Measurements from ENCODE around the gene SEMA3G.
A peak's percentile ranks its signal among the peaks of the same experiment; 100 is the strongest.

Gene SEMA3G

DNA sequence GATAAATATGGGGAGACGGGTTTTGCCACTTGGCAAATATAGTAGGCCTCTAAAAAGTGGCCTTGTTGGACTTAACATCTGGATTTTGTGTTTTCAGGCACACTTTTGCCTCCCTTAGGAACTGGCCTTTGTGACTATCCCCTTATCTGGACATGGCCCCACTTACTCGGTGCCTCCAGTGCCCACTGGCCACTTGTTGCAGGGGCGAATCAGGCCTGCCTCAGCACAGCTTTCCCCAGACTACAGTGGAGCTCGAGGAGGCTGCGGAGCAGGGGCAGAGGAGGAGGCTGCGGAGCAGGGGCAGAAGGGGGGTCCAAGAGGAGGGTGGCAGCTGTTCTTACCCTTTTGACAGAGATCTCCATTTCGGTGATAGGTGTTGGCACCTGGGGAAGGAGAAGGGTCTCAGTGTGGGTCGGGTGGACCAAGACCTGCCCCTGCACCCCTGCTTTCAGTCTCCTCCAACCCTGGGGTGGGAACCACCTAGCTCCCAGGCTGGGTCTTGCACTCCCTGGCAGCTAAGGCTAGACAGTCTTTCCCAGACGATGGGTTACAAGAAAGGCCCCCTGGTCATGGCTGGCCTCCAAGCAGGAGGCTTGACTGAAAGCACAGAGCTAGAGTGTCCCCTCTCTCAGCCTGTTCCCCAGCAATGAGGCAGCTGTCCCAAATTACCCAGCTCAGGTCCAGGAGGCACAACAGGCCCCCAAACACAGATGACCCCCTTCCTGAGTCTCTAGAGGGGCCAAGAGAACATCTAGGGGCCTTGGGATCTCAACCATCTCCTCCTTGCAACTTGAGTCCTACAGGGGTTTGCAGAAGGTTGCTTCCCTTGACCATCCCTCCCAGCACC is 6.1 kb downstream of the SEMA3G start:
- DNase-seq, result no peak

DNA sequence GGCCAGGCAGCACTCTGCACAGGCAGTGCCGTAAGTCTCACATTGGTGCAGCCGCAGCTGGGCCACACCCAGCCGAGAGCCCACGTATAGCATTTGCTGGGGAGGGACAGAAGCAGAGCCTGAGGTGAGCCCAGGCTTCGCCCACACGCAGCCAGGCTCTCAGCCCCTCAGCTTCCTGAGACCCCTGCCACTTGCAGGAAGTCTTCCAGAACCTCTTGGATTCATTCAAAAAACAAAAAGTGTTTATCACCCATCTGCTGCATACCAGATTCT is 6.9 kb downstream of the SEMA3G start:
- no peak for DNase-seq

DNA sequence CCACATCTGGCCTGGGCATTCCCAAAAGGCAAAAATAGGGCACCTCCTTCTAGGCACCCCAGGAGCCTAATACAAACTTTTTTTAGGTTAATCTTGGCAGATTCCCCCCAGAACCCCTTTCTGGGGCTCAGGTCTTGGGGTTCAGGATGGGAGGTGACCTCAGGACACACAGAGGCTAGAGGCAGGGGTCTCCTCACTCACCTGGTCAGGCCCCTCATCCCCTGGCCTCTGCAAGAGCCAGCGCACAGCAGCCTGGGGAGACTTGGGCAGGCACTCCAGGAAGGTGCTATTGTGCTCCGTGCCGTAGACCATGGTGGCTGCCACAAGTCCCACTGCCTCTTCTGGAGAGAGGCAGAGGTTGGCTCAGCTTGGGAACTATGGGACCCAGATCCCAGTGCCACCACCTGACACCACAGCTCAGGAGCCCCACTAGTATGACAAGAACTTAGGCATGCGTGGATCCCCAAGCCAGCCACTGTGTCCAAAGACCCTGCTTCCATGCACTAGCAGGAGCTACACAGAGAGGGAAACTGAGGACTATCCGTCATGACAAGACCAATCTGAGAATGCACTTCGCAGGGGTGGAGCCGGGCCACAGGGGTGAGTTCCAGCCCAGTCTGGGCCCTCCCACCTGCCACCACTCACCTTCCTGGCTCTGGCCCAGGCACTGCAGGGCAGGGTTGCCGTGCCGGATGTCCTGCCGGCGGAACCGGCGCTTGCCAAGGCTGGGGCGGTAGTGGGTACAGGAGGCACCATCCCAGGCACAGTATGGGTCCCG is 7.4 kb downstream of the SEMA3G start:
- DNase-seq, result no peak

DNA sequence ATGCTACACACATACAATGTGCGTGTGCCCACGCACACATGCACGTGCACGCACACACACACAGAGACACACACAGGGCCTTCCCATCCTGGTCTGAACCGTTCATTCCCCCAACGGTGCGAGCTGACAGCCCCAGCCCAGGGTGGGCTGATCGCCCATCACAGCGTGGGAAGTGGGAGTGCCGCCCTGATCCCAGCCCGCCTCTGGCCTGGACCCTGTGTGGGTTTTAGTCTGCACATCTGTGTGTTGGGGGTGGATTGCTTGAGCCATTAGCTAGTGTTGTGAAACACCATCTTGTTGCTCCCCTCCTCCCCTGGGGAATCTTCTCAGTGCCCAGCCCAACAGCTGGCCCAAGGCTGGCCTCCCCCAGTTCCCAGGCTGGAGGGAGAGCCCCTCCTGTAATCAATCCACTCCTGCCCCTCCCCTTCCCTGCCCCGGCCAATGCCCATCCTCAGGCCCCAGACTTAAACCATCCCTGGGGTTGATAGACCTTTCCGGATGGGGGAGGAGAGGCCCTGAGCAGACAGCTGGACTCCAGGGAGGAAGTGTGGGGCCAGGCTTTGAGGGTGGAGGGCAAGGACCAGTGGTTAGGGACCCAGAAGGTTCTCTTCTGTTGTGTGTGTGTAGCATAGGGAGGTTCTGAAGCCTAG is 8.3 kb downstream of the SEMA3G start:
- DNase-seq, result no peak

GRCh38 chr3:52435246-52436101 is 9.4 kb downstream of the SEMA3G start:
- no peak for DNase-seq

DNA sequence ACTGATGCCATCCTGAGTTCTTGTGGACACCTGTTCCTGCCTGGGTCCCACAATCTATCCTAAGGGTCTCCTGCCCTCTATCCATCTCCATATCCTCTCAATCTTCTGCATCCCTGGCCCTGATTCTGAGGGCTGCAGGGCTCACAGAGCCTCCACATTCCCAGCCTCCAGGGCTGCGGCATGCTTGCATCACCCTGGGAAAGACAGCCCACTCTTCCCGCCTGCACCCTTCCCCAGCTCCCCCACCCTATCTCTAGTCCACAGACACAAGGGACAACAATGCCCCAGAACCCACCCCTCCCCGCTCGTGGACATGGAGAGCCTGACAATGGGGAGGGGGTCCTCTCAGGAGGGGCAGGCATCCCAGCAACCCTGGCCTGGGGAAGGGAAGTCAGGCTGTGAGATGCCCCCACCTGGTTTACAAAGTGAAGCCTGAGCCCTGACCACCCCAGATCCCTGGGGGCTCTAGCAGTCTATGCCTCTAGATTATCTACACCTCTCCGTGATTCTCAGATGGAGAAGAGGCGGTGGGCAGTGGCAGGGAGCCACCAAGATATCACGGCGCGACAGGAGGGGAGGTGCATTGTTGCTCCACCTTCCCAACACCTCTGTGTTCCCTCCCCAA is 10.3 kb downstream of the SEMA3G start:
- no peak for DNase-seq

DNA sequence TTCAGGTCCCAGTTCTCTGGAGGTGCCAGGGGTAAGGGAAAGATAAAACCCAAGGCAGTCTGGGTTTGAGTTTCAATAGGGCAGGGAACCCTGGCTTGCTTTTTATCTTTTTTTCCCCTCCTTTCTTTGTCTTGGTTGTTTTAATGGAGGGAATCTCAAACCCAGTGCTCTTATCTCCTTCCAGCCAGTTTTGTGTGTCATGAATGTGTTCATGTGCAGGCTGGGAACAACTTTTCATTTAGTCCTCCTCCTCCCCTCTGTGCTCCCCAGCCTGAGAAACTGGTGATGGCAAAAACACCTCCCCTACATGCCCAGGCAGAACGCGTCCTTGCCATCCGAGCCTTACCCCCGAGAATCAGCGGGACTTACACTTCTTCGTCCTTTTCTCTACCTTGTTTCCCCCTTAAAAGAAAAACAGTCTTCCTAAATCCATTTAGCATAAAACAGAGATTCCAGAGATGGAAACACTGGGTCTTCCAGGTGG is 10.9 kb downstream of the SEMA3G start:
- DNase-seq, result no peak

DNA sequence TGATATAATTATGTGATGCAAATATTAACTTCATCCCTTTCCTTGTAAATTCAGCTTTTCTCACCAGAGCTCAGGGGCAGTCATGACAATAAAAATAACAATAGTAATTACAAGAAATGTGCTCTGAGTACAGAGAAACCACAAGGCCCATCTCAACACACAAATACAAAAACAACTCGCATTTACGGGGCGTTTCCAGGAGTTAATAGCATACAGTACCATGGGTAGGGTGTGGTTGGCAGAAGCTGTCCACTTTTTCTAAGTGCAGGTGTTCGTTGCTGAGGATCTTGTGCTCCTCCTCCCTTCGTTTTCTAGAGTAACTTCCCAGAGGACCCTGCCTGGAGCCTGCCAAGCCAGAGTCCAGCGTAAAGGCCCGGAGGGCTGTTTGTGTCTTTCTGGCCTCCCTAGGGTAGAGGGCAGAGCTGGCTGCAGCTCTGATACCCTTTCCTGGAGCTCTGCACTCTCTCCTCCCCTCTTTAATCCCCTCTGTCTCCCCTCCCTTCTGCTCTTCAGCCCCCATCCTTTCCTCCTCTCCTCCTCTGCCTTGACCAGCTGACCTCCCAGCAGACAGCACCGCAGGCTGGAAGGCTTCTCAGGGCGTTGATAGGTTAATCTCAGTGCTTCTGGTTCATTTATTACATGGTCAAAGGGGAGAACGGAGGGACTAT is 11.4 kb downstream of the SEMA3G start:
- DNase-seq, result no peak

DNA sequence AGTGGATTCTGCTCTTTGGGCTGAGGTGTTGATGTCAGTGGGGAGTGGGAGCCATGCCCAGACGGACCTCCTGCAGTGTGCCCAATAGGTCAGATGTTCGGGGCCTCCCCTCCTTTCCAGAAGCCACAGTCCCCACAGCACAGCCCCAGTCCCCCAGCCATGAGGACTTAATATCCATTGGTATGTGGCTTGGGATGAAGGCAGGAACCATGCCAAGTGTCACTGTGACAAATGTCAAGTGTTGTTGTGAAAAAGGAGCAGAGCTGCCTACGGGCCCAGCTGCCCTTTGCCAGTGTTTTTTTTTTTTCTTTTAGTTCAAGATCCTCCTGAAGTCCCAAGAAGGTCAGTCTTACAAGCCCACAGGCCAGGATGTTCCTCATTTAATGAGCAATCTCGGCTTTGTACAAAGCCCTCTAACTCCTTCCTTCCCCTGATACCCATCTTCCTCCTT is 12.2 kb downstream of the SEMA3G start:
- no peak for DNase-seq

- no peak for DNase-seq
Measured at GRCh38 chr3:52432225-52432624, 12.7 kb downstream of the SEMA3G start.

GRCh38 chr3:52431459-52432223 is 13.3 kb downstream of the SEMA3G start:
- DNase-seq, result no peak

GRCh38 chr3:52430416-52430810 is 14.5 kb downstream of the SEMA3G start:
- no peak for DNase-seq

GRCh38 chr3:52429779-52430415 is 15.0 kb downstream of the SEMA3G start:
- no peak for DNase-seq

- DNase-seq, result no peak
Measured at GRCh38 chr3:52429031-52429430, 15.9 kb downstream of the SEMA3G start.

DNA sequence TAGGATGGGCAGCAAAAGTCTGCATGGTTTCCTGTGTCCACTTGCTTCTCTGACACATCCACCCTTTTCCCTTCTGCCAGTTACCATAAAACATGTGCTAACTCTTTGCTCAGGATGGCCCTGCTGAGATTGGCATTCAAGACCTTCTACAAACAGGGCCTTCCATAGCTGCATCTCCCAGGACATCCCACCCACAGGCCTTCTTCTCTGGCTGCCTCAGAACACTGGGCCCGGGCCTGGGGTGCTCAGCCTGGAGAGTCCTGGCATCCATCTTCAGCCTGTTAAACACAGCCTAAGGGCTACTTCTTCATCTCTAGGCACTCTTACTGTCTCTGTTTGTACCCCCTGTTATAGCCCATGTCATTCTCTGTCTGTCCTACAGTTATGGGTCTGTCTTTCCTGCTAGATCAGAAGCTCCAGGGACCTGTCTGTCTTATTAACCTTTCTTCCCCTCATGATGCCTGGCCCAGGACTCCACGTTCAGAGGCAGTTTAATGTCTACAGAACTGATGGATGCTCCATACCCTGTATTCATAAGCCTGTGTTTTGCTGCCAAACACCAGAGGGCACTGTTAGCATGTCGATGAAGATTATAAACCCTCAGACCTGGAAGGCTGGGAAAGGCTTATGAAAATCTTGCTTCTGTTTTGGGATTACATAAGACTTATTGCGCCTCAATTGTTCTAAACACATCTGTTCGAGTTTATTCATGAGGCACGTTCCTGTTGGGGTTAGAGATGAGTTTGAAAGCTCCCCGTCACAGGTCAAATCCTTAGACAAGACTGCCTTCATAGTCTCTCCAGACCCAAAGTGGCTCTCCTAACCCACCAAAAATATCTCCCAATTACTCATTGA is 16.5 kb downstream of the SEMA3G start:
- DNase-seq, result peak; percentile 55

GRCh38 chr3:52423173-52423572 is 21.7 kb downstream of the SEMA3G start:
- DNase-seq, result no peak

- DNase-seq, result no peak
Measured at GRCh38 chr3:52422669-52423068, 22.2 kb downstream of the SEMA3G start.

DNA sequence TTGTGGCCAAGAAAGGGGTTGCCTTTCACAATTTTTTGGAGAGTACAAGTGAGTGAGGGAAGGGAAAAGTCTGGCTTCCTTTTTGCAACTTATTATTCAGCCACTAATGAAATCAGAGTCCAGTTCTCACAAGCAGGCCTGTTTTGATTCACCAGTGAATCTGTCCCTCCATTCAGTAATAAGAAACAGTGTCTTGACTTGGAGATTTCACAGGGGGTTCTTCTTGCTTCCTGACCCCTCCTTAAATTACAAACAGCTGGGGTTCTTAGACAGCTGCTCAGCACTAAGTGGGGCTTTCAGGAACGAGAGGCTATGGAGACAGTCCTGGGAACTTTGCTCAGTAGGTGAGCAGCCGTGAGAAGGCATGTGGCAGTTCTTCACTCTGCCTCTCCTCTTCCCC is 24.5 kb downstream of the SEMA3G start:
- DNase-seq, result no peak

- DNase-seq, result no peak
Measured at GRCh38 chr3:52415800-52416199, 29.1 kb downstream of the SEMA3G start.
